CMK (cell line): ENCODE results near the gene NCDN.

ENCODE experiments used
- DNase-seq: peaks from one replicate; pipeline ENCODE4 v3.0.0-alpha.2; 2010; ENCODE audit warnings: low read depth

NCDN gene

GRCh38 chr1:35555212-35555584, 2.4 kb upstream of the NCDN start:
- no peak for DNase-seq

- DNase-seq, result no peak
Observed at GRCh38 chr1:35555601-35556477, 1.8 kb upstream of the NCDN start.

GRCh38 chr1:35556484-35557117, 998 bp upstream of the NCDN start:
- no peak for DNase-seq

GRCh38 chr1:35557118-35557610, 435 bp upstream of the NCDN start, which contains the start of gene KIAA0319L:
TSS of gene KIAA0319L (minus strand) at chr1:35557403. CDS start at chr1:35554491, 2,912 bp downstream.
- DNase-seq, result peak; percentile 78

GRCh38 chr1:35558374-35559316, 1.0 kb downstream of the NCDN start:
- no peak for DNase-seq

GRCh38 chr1:35559317-35559944, 1.8 kb downstream of the NCDN start:
- no peak for DNase-seq

- no peak for DNase-seq
Observed at GRCh38 chr1:35560256-35561225, 2.9 kb downstream of the NCDN start.

GRCh38 chr1:35561297-35561971, 3.8 kb downstream of the NCDN start:
- no peak for DNase-seq

GRCh38 chr1:35561972-35562680, 4.5 kb downstream of the NCDN start:
- DNase-seq, result no peak

- no peak for DNase-seq
Observed at GRCh38 chr1:35563166-35563565, 5.6 kb downstream of the NCDN start.

GRCh38 chr1:35564037-35564883, 6.7 kb downstream of the NCDN start:
- peak; percentile 77 for DNase-seq

GRCh38 chr1:35564884-35565741, 7.5 kb downstream of the NCDN start:
- DNase-seq, result no peak

GRCh38 chr1:35565742-35566133, 8.1 kb downstream of the NCDN start:
- no peak for DNase-seq

GRCh38 chr1:35567947-35568558, 10.5 kb downstream of the NCDN start:
- no peak for DNase-seq

- DNase-seq, result no peak
Observed at GRCh38 chr1:35568975-35569395, 11.4 kb downstream of the NCDN start.

GRCh38 chr1:35569936-35570335, 12.3 kb downstream of the NCDN start:
- DNase-seq, result no peak
